NOMO-1 treated with dmso at 0.1 percent for 144 hours (cell line): ENCODE data around the gene KRT74.
"Not testable (repeated sequence)": the region's sequence is repeated elsewhere in the genome, so short reads cannot be mapped to it uniquely, and the experiment has no call there.

Source experiments
- DNase-seq: peaks from one replicate; lab custom pipeline; 2025; ENCODE audit not compliant: unreplicated experiment; lab: John Stamatoyannopoulos, UW

KRT74 gene

GRCh38 chr12:52603314-52603713 is 29.7 kb upstream of the KRT74 start:
- no peak for DNase-seq

GRCh38 chr12:52602552-52602951 is 28.9 kb upstream of the KRT74 start:
- no peak for DNase-seq

- no peak for DNase-seq
These were observed 28.0 kb upstream of the KRT74 start for GRCh38 chr12:52601671-52602070.

GRCh38 chr12:52600941-52601481 is 27.4 kb upstream of the KRT74 start, which contains the start of gene KRT72:
TSS of gene KRT72 (minus strand) at chr12:52601463. CDS start at chr12:52601452, 11 bp downstream.
- DNase-seq, result no peak

- no peak for DNase-seq
These were observed 26.8 kb upstream of the KRT74 start for GRCh38 chr12:52600475-52600874.

GRCh38 chr12:52600071-52600470 is 26.4 kb upstream of the KRT74 start:
- no peak for DNase-seq

- no peak for DNase-seq
These were observed 25.3 kb upstream of the KRT74 start for GRCh38 chr12:52598966-52599365.

GRCh38 chr12:52594237-52594636 is 20.6 kb upstream of the KRT74 start:
- not testable (repeated sequence) for DNase-seq

- no peak for DNase-seq
These were observed 17.9 kb upstream of the KRT74 start for GRCh38 chr12:52591521-52591920.

- no peak for DNase-seq
These were observed 16.4 kb upstream of the KRT74 start for GRCh38 chr12:52590021-52590420.

GRCh38 chr12:52587563-52587962 is 13.9 kb upstream of the KRT74 start:
- DNase-seq, result no peak

GRCh38 chr12:52585946-52586345 is 12.3 kb upstream of the KRT74 start:
- DNase-seq, result no peak

- DNase-seq, result no peak
These were observed 11.4 kb upstream of the KRT74 start for GRCh38 chr12:52585066-52585465.

GRCh38 chr12:52584156-52584682 is 10.6 kb upstream of the KRT74 start:
- DNase-seq, result no peak

GRCh38 chr12:52582971-52583456 is 9.4 kb upstream of the KRT74 start:
- DNase-seq, result no peak

- no peak for DNase-seq
These were observed 8.8 kb upstream of the KRT74 start for GRCh38 chr12:52582486-52582885.

GRCh38 chr12:52581481-52581880 is 7.8 kb upstream of the KRT74 start:
- DNase-seq, result no peak

GRCh38 chr12:52581066-52581465 is 7.4 kb upstream of the KRT74 start:
- no peak for DNase-seq

GRCh38 chr12:52580496-52580895 is 6.9 kb upstream of the KRT74 start:
- no peak for DNase-seq

- DNase-seq, result no peak
These were observed 6.1 kb upstream of the KRT74 start for GRCh38 chr12:52579468-52580465.

- no peak for DNase-seq
These were observed 4.8 kb upstream of the KRT74 start for GRCh38 chr12:52578469-52578868.

GRCh38 chr12:52577316-52577715 is 3.7 kb upstream of the KRT74 start:
- no peak for DNase-seq
